ENCODE results near the gene ADGRG4. TPM values are rescaled to one million over a fixed set of nuclear protein-coding genes. Genes with fewer than 3 reads are reported as not detected.

Gene ADGRG4
- polyA plus RNA-seq, 1 of the 3 experiments (the other 2 are of a cell fraction) = not detected

DNA sequence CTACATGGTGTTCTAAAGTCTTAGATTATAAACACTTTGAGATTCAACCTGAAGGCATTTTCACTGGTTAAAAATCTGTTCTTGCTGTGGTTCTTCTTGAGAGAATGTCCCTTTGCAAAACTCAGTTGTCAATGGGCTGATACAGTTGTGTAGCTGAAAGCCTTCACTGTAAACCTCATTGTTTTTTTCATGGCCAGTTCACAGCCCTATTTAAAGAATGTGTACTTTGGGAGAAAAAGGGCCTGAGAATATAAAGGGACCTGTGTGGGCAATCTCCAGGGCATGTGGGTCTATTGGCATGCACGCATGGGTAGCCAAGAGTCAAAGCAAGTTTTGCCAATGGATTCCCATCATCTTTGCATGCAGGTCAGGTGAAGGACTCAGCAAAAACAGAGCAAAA is 41.8 kb upstream of the ADGRG4 start:
- no peaks in the 10 kb centered on the region for H3K36me3 ChIP-seq (replicated peaks in 1 of 2; ENCODE audit: control insufficient read depth in 1 of 2, insufficient read depth in 2 of 2, low read length in 1 of 2)
- TF ChIP-seq MXI1 (IDR thresholded peaks at IDR 0.05; ENCODE audit: low read depth, low read length) (no peak), FOSL2 (IDR thresholded peaks at IDR 0.05; ENCODE audit: borderline replicate concordance, low read depth) (no peak), SIN3A (IDR thresholded peaks at IDR 0.05; ENCODE audit: borderline replicate concordance, low read depth, low read length) (no peak), RAD21 (IDR thresholded peaks at IDR 0.05; ENCODE audit: low read length) (no peak), TAF1 (IDR thresholded peaks at IDR 0.05; ENCODE audit: borderline replicate concordance, low read depth, low read length) (no peak)
- TF ChIP-seq, protein P1, sequence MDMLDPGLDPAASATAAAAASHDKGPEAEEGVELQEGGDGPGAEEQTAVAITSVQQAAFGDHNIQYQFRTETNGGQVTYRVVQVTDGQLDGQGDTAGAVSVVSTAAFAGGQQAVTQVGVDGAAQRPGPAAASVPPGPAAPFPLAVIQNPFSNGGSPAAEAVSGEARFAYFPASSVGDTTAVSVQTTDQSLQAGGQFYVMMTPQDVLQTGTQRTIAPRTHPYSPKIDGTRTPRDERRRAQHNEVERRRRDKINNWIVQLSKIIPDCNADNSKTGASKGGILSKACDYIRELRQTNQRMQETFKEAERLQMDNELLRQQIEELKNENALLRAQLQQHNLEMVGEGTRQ (IDR thresholded peaks at IDR 0.05; ENCODE audit: borderline replicate concordance, low read depth, low read length) = no peak
- TF ChIP-seq, protein P2, sequence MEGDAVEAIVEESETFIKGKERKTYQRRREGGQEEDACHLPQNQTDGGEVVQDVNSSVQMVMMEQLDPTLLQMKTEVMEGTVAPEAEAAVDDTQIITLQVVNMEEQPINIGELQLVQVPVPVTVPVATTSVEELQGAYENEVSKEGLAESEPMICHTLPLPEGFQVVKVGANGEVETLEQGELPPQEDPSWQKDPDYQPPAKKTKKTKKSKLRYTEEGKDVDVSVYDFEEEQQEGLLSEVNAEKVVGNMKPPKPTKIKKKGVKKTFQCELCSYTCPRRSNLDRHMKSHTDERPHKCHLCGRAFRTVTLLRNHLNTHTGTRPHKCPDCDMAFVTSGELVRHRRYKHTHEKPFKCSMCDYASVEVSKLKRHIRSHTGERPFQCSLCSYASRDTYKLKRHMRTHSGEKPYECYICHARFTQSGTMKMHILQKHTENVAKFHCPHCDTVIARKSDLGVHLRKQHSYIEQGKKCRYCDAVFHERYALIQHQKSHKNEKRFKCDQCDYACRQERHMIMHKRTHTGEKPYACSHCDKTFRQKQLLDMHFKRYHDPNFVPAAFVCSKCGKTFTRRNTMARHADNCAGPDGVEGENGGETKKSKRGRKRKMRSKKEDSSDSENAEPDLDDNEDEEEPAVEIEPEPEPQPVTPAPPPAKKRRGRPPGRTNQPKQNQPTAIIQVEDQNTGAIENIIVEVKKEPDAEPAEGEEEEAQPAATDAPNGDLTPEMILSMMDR (IDR thresholded peaks at IDR 0.05) = no peak
- TF ChIP-seq, protein P3, sequence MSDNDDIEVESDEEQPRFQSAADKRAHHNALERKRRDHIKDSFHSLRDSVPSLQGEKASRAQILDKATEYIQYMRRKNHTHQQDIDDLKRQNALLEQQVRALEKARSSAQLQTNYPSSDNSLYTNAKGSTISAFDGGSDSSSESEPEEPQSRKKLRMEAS (IDR thresholded peaks at IDR 0.05; ENCODE audit: low read depth) = no peak
- H3K27ac ChIP-seq (ENCODE audit: low read depth in 2 of 2, low read length in 1 of 2) = no peak overlapping the region
- no peaks in the 10 kb centered on the region; the same call in 1 of the 2 replicates for H3K27me3 ChIP-seq (ENCODE audit: insufficient read depth)
- H3K4me3 ChIP-seq (ENCODE audit: low read depth in 2 of 2, low read length in 1 of 2) = no peak overlapping the region
- CTCF ChIA-PET = no interaction called here
- WGBS (ENCODE audit: low lambda C conversion rate) = 65% methylated on average over 1 of the region's 1 CpG
- H3K4me1 ChIP-seq (ENCODE audit: control insufficient read depth in 1 of 2, insufficient read depth in 2 of 2, low read depth in 1 of 2, low read length in 1 of 2) = 0 out of 4 replicates have a peak, but pooled peaks cover 0 to 4% of the 10 kb centered on the region in 2 experiments
- no peak overlapping the region for H3K4me2 ChIP-seq
- H3K9me2 ChIP-seq = no peaks in the 10 kb centered on the region
- no peaks in the 10 kb centered on the region for H4K20me1 ChIP-seq (ENCODE audit: insufficient read depth)
- no peaks in the 10 kb centered on the region for H3F3A ChIP-seq (replicated peaks; ENCODE audit: insufficient read depth)
- H3K9me3 ChIP-seq = no peaks in the 10 kb centered on the region
- POLR2A ChIA-PET = no interaction called here
- no peak overlapping the region for H3K9ac ChIP-seq
- no peaks in the 10 kb centered on the region for H3K79me2 ChIP-seq (ENCODE audit: insufficient read depth)
- no peak overlapping the region for H2AFZ ChIP-seq (ENCODE audit: low read depth)
- no peak for DNase-seq

DNA sequence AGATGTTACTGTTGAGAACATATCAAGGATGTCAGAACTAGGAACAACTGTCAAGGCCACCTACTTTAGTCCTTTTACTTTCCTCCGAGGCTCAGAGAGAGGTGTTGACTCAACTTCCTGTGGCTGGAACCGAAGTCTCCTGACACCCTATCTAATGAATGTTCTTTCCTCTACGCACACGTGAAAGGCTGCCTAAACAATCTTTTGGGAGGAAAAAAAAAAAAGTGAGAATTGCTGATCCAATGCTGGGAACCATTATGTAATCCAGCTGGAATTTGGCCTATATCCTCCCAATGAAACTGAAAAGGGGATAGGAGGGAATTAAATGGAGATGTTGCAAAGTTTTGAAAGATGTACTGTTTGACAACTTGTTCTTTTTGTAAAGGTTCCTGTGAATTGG is 41.2 kb upstream of the ADGRG4 start:
- H3F3A ChIP-seq (replicated peaks; ENCODE audit: insufficient read depth) = no peaks in the 10 kb centered on the region
- no peak for TF ChIP-seq YY1 (IDR thresholded peaks at IDR 0.05; ENCODE audit: low read depth)
- TF ChIP-seq SMC3 (IDR thresholded peaks at IDR 0.05; ENCODE audit: low read depth, low read length) = no peak
- TF ChIP-seq JUND (IDR thresholded peaks at IDR 0.05) = no peak
- no peak for TF ChIP-seq EP300 (IDR thresholded peaks at IDR 0.05; ENCODE audit: borderline replicate concordance in 1 of 2, low read depth in 1 of 2, low read length in 1 of 2)
- TF ChIP-seq TAF1 (IDR thresholded peaks at IDR 0.05; ENCODE audit: borderline replicate concordance, low read depth, low read length) = no peak
- H4K20me1 ChIP-seq (ENCODE audit: insufficient read depth) = no peaks in the 10 kb centered on the region
- no peaks in the 10 kb centered on the region for H3K9me2 ChIP-seq
- H3K79me2 ChIP-seq (ENCODE audit: insufficient read depth) = no peaks in the 10 kb centered on the region
- no peaks in the 10 kb centered on the region for H3K36me3 ChIP-seq (replicated peaks in 1 of 2; ENCODE audit: control insufficient read depth in 1 of 2, insufficient read depth in 2 of 2, low read length in 1 of 2)
- no peak overlapping the region for H3K9ac ChIP-seq
- H3K4me2 ChIP-seq = no peak overlapping the region
- POLR2A ChIA-PET = no interaction called here
- H3K9me3 ChIP-seq = no peaks in the 10 kb centered on the region
- no peak for DNase-seq
- 0 out of 2 replicates have a peak overlapping the region, but pooled peaks have one; percentile 11 for H2AFZ ChIP-seq (ENCODE audit: low read depth)
- H3K4me1 ChIP-seq (ENCODE audit: control insufficient read depth in 1 of 2, insufficient read depth in 2 of 2, low read depth in 1 of 2, low read length in 1 of 2) = 0 out of 4 replicates have a peak, but pooled peaks cover 0 to 4% of the 10 kb centered on the region in 2 experiments
- peak overlapping the region in 1 of 2 experiments; percentile 56; a peak in 1 of 4 replicates for H3K27ac ChIP-seq (ENCODE audit: low read depth in 2 of 2, low read length in 1 of 2)
- WGBS (ENCODE audit: low lambda C conversion rate) = 18% methylated on average over 4 of the region's 4 CpGs
- no peaks in the 10 kb centered on the region; the same call in 1 of the 2 replicates for H3K27me3 ChIP-seq (ENCODE audit: insufficient read depth)
- H3K4me3 ChIP-seq (ENCODE audit: low read depth in 2 of 2, low read length in 1 of 2) = no peak overlapping the region
- CTCF ChIA-PET = interaction anchor here (0.7 kb wide), 1 partner anchor 8 kb away, joined by 3 read pairs; no protein-coding TSS in a partner anchor

Data from SK-N-SH (cell line).